K562 (cell line): ENCODE results near the gene OR3A1. TPM values are rescaled to one million over a fixed set of nuclear protein-coding genes. Genes with fewer than 3 reads are reported as not detected.
"Not testable (repeated sequence)": the region's sequence is repeated elsewhere in the genome, so short reads cannot be mapped to it uniquely, and the experiment has no call there.

Experiments used
- ATAC-seq: fragments of 200-7000 bp; cut with Tn5 transposase; 3 replicates; pipeline ENCODE4 v1.9.1; 2020; ENCODE audit warnings: moderate library complexity
- BruUV-seq: library from RNA; stranded (reverse); fragments of 400-500 nt; replicated peaks from 2 replicates; lab custom pipeline; 2021; lab: Mats Ljungman, UMichigan
- CTCF ChIA-PET: fragments of 300-600 bp; formaldehyde crosslinking; extraction: SDS; loops from one replicate; lab custom pipeline; 2021; ENCODE audit warnings: low intra/inter-chr PET ratio; lab: Yijun Ruan, JAX
- POLR2A ChIA-PET: fragments of 300-600, 350-650 bp; sonication (Branson Sonifier 250); formaldehyde crosslinking; extraction: SDS; loops from one replicate; lab custom pipeline; 2021; ENCODE audit warnings: antibody characterized with exemption, inconsistent platforms; lab: Yijun Ruan, JAX
- DNase-seq, 4 experiments: peaks; one replicate each; pipeline versions ENCODE4 v3.0.0 to v3.0.0-alpha.2; 2011 to 2018; ENCODE audit warnings: low spot score in 3 of 4, mixed read lengths in 3 of 4; ENCODE audit errors: extremely low read depth in 1 of 4
- FAIRE-seq: peaks from 2 replicates; lab custom pipeline; 2011; peaks lifted over from hg19 to GRCh38; lab: Jason Lieb, UNC
- H2AFZ ChIP-seq: 2 replicates; pipeline ENCODE4 v1.6.0; 2011; ENCODE audit warnings: low read depth, low read length, control low read depth, inconsistent platforms
- H3K27ac ChIP-seq: fragments of 200-600 bp; 3 replicates; pipeline ENCODE4 v1.8.0; 2011; ENCODE audit warnings: low read depth, mild to moderate bottlenecking, control low read depth, inconsistent platforms, low read length, moderate library complexity, mixed read lengths; ENCODE audit errors: extremely low read depth
- H3K27me3 ChIP-seq, 2 experiments: fragments of 300-600 bp in 1 of 2; 2 replicates in 1 of 2; 3 replicates in 1 of 2; pipeline versions ENCODE4 v1.6.0 to v1.8.0; 2011; ENCODE audit warnings: inconsistent platforms in 2 of 2, low read length in 2 of 2, mild to moderate bottlenecking in 1 of 2, mixed read lengths in 1 of 2, moderate library complexity in 1 of 2; ENCODE audit not compliant: control insufficient read depth in 2 of 2, insufficient read depth in 2 of 2
- H3K36me3 ChIP-seq: fragments of 300-600 bp; 3 replicates; pipeline ENCODE4 v1.8.0; 2011; ENCODE audit warnings: mild to moderate bottlenecking, low read length, inconsistent platforms; ENCODE audit not compliant: control insufficient read depth, insufficient read depth
- H3K4me1 ChIP-seq, 2 experiments: fragments of 200-600 bp in 1 of 2; replicated peaks in 1 of 2; 2 replicates in 1 of 2; 3 replicates in 1 of 2; pipeline versions ENCODE4 v1.5.1 to v1.8.0; 2011; ENCODE audit warnings: inconsistent platforms in 2 of 2, low read length in 2 of 2, mild to moderate bottlenecking in 1 of 2, mixed read lengths in 1 of 2, moderate library complexity in 1 of 2; ENCODE audit not compliant: control insufficient read depth in 2 of 2, insufficient read depth in 2 of 2
- H3K4me2 ChIP-seq: 2 replicates; pipeline ENCODE4 v1.6.1; 2011; ENCODE audit warnings: low read length, control low read depth, inconsistent platforms, mixed read lengths; ENCODE audit not compliant: insufficient read depth
- H3K4me3 ChIP-seq: fragments of 200-600 bp; sonication (generic), shearing (Covaris generic); 2 replicates; pipeline ENCODE4 v1.5.1; 2016; ENCODE audit warnings: control low read depth, inconsistent platforms
- H3K79me2 ChIP-seq: fragments of 200-600 bp; 3 replicates; pipeline ENCODE4 v1.8.0; 2011; ENCODE audit warnings: low read length, inconsistent platforms; ENCODE audit not compliant: control insufficient read depth, insufficient read depth
- H3K9ac ChIP-seq, 2 experiments: 2 replicates each; pipeline versions ENCODE4 v1.6.0 to v1.6.1; 2011; ENCODE audit warnings: low read depth in 2 of 2, low read length in 2 of 2, control low read depth in 1 of 2, inconsistent platforms in 1 of 2, mild to moderate bottlenecking in 1 of 2, mixed read lengths in 1 of 2; ENCODE audit not compliant: insufficient read depth in 1 of 2
- H3K9me1 ChIP-seq: one replicate; pipeline ENCODE4 v1.6.0; 2011; ENCODE audit warnings: inconsistent platforms, mild to moderate bottlenecking, low read length, moderate library complexity; ENCODE audit not compliant: control insufficient read depth, insufficient read depth
- H3K9me3 ChIP-seq: replicated peaks from 2 replicates; pipeline ENCODE4 v1.5.1; 2011; ENCODE audit warnings: low read depth, low read length, inconsistent platforms; ENCODE audit not compliant: control insufficient read depth, insufficient read depth
- H4K20me1 ChIP-seq: replicated peaks from 2 replicates; pipeline ENCODE4 v1.6.1; 2011; ENCODE audit warnings: low read length, inconsistent platforms, mixed read lengths; ENCODE audit not compliant: control insufficient read depth, insufficient read depth
- E2F5 ChIP-seq: sonication (generic); formaldehyde crosslinking; IDR thresholded peaks from 2 replicates; pipeline ENCODE4 v1.8.0; 2022; ENCODE audit warnings: mild to moderate bottlenecking, missing genetic modification reagents
- RBM15 ChIP-seq: fragments of 200-400 bp; formaldehyde crosslinking; IDR thresholded peaks from 2 replicates; pipeline ENCODE4 v1.6.1; 2018; ENCODE audit warnings: mild to moderate bottlenecking, low read length, moderate library complexity; ENCODE audit not compliant: insufficient read depth
- whole genome bisulfite sequencing: fragments of 100-300 bp; shearing (Covaris generic); methylation state at CpG from one replicate; pipeline ENCODE4 v1.1.6; 2016; ENCODE audit warnings: low coverage, mixed read lengths; ENCODE audit not compliant: insufficient coverage; ENCODE audit errors: missing lambda C conversion rate; 5-methylcytosine and 5-hydroxymethylcytosine counted together
- in situ Hi-C: fragments of 300-500 bp; cut with MboI; formaldehyde crosslinking; loops from 4 replicates; pipeline ENCODE4 v1.15.0; 2018; ENCODE audit warnings: inconsistent platforms, mixed read lengths
- intact Hi-C: fragments of 100-400 bp; cut with micrococcal nuclease; formaldehyde crosslinking; loops from 2 replicates; pipeline ENCODE4 v1.14.2; 2022
- polyA plus RNA-seq, 8 experiments: library from polyadenylated mRNA; depleted of rRNA in 4 of 8; stranded (reverse) in 5 of 8; unstranded in 3 of 8; fragments of >200 nt; fragmentation: Nextera tagmentation in 2 of 8; fragmentation: Illumina TruSeq in 1 of 8; extraction: Ambion mirVana in 2 of 8; extraction: Trizol in 1 of 8; gene quantifications; 2 replicates each; pipeline versions ENCODE4 v1.2.1 to v1.2.3, GENCODE V29; 2011 to 2014; ENCODE audit warnings: inconsistent platforms in 1 of 8, missing spikeins in 1 of 8
- total RNA-seq, 7 experiments: library from RNA; depleted of rRNA in 6 of 7; stranded (reverse); fragments of >200 nt in 6 of 7; fragmentation: Illumina TruSeq in 2 of 7; extraction: Trizol in 2 of 7; gene quantifications; 2 replicates each; pipeline versions ENCODE4 v1.2.1 to v1.2.3, GENCODE V29; 2011 to 2021; ENCODE audit warnings: low replicate concordance in 1 of 7

Gene OR3A1
- total and polyA plus RNA-seq, 9 of the 15 experiments (the other 6 are each of a cell fraction or from before 2014, with no cell fraction given), result not detected

DNA sequence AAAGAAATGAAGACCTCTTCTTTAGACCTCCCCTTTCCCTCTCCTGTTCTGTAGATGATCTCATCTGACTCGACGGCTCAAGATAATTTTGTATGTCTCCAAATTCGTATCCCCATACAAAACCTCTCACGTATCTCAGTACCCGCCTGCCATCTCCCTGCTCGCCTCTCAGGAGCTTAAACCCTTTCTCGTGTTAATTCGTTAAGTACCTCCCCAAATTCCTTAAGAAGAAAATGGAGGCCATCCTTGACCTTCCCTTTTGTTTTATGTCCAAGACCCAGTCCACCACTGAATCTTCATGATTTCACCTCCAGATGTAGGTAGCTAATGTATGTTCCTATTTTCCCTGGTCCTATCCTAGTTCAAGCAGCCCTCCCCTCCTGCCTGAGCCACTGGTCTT is 41.6 kb downstream of the OR3A1 start:
- intact Hi-C loops, result no loop called here
- Histone ChIP-seq H3K79me2 (no peaks in the 10 kb centered on the region), H3K9me1 (no peaks in the 10 kb centered on the region), H3K4me2 (no peak overlapping the region), H3K36me3 (no peaks in the 10 kb centered on the region), H3K27ac (no peak overlapping the region), H3K27me3 (peaks cover 0 to 7% of the 10 kb centered on the region in 2 experiments; a peak in 2 of 5 replicates), H3K4me1 (no peaks in the 10 kb centered on the region), H3K4me3 (no peak overlapping the region), H4K20me1 (no peaks in the 10 kb centered on the region), H2AFZ (no peak overlapping the region), H3K9ac (no peak overlapping the region)
- FAIRE-seq, result no peak
- POLR2A ChIA-PET, result no interaction called here
- CTCF ChIA-PET, result no interaction called here
- TF ChIP-seq E2F5 (CRISPR knock-in tag), result no peak
- TF ChIP-seq RBM15, result no peak
- TF ChIP-seq, all 486 proteins: peak for 0
- 0% methylated on average over 6 of the region's 8 CpGs for WGBS
- BruUV-seq, result no TSS peak
- DNase-seq (no peak), ATAC-seq (no peak)
- H3K9me3 ChIP-seq, result no peaks in the 10 kb centered on the region
- in situ Hi-C loops, result no loop called here

GRCh38 chr17:3249013-3249412 is 49.1 kb downstream of the OR3A1 start:
- intact Hi-C loops, H3K79me2 ChIP-seq, H4K20me1 ChIP-seq, BruUV-seq, H3K4me1 ChIP-seq, H3K9me1 ChIP-seq, H3K9me3 ChIP-seq, H3K9ac ChIP-seq, POLR2A ChIA-PET, H3K4me2 ChIP-seq, CTCF ChIA-PET, H3K27me3 ChIP-seq, ATAC-seq, DNase-seq, in situ Hi-C loops, H3K4me3 ChIP-seq, H2AFZ ChIP-seq, H3K27ac ChIP-seq, H3K36me3 ChIP-seq, FAIRE-seq: not testable (repeated sequence)
- WGBS, result no CpG with 5 or more reads among the region's 2 CpGs

DNA sequence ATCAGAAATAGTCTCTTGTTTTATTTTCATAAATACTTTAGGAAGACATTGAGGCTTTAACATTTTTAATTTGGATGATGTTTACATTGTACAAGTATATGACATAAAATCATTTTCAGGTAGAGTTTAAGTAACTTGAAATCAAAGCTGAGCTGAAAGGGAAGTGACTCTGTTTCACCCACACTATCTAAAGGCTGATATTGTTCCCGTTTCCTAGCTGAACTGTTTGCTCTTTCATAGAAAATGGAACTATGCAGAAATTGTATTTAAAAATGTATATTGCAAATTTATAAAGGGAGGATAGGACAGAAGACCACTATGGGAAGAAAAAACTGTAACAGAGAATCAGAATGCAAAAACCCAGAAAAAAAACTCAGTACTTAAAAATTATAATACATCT is 53.3 kb downstream of the OR3A1 start:
- H3K4me1 ChIP-seq, H3K36me3 ChIP-seq, H3K27ac ChIP-seq, DNase-seq, H3K4me2 ChIP-seq, intact Hi-C loops, POLR2A ChIA-PET, BruUV-seq, H2AFZ ChIP-seq, H3K9ac ChIP-seq, H3K9me1 ChIP-seq, FAIRE-seq, H3K4me3 ChIP-seq, H3K27me3 ChIP-seq, CTCF ChIA-PET, ATAC-seq, H3K79me2 ChIP-seq, in situ Hi-C loops, H3K9me3 ChIP-seq, H4K20me1 ChIP-seq: not testable (repeated sequence)
- WGBS, result 0% methylated on average over 1 of the region's 1 CpG
